ENCODE data around the gene NUAK1. TPM values are rescaled to one million over a fixed set of nuclear protein-coding genes. Genes with fewer than 3 reads are reported as not detected.

The NUAK1 gene
- total RNA-seq, 1 experiment from 2014 or later: 7.4 TPM

GRCh38 chr12:106081606-106082005, 57.1 kb downstream of the NUAK1 start (continued):
- TF ChIP-seq, protein P1, sequence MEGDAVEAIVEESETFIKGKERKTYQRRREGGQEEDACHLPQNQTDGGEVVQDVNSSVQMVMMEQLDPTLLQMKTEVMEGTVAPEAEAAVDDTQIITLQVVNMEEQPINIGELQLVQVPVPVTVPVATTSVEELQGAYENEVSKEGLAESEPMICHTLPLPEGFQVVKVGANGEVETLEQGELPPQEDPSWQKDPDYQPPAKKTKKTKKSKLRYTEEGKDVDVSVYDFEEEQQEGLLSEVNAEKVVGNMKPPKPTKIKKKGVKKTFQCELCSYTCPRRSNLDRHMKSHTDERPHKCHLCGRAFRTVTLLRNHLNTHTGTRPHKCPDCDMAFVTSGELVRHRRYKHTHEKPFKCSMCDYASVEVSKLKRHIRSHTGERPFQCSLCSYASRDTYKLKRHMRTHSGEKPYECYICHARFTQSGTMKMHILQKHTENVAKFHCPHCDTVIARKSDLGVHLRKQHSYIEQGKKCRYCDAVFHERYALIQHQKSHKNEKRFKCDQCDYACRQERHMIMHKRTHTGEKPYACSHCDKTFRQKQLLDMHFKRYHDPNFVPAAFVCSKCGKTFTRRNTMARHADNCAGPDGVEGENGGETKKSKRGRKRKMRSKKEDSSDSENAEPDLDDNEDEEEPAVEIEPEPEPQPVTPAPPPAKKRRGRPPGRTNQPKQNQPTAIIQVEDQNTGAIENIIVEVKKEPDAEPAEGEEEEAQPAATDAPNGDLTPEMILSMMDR (IDR thresholded peaks at IDR 0.05 in 2 of 3, conservative IDR thresholded peaks at IDR 0.05 in 1 of 3; ENCODE audit: borderline replicate concordance in 1 of 3, insufficient read depth in 1 of 3, low read depth in 2 of 3, low read length in 2 of 3): no peak
- TF ChIP-seq YY1 (IDR thresholded peaks at IDR 0.05; ENCODE audit: extremely low read depth, insufficient replicate concordance, low read depth, low read length) (no peak), ZFX (IDR thresholded peaks at IDR 0.05) (no peak), POLR2A (IDR thresholded peaks at IDR 0.05; ENCODE audit: borderline replicate concordance, extremely low read depth, insufficient read depth, insufficient read length) (no peak), ELF1 (IDR thresholded peaks at IDR 0.05; ENCODE audit: borderline replicate concordance, low read depth) (no peak)

GRCh38 chr12:106080791-106081170, 58.0 kb downstream of the NUAK1 start:
- no TSS peak for BruUV-seq (replicated peaks)
- no peak for TF ChIP-seq SIN3A (IDR thresholded peaks at IDR 0.05; ENCODE audit: low read depth)
- no peak for TF ChIP-seq EZH2 (IDR thresholded peaks at IDR 0.05)
- TF ChIP-seq YY1 (IDR thresholded peaks at IDR 0.05; ENCODE audit: extremely low read depth, insufficient replicate concordance, low read depth, low read length): no peak
- no peak for TF ChIP-seq MAX (IDR thresholded peaks at IDR 0.05)
- TF ChIP-seq POLR2A (IDR thresholded peaks at IDR 0.05; ENCODE audit: borderline replicate concordance, extremely low read depth, insufficient read depth, insufficient read length): no peak
- no peak for TF ChIP-seq TCF7L2 (IDR thresholded peaks at IDR 0.05; ENCODE audit: borderline replicate concordance, extremely low read depth, insufficient read depth, insufficient read length)
- no peak for TF ChIP-seq SP1 (IDR thresholded peaks at IDR 0.05; ENCODE audit: low read depth)
- TF ChIP-seq POLR2AphosphoS5 (IDR thresholded peaks at IDR 0.05; ENCODE audit: low read depth, low read length): no peak
- TF ChIP-seq ATF3 (IDR thresholded peaks at IDR 0.05): no peak
- no peak for TF ChIP-seq JUND (IDR thresholded peaks at IDR 0.05)
- no peak for TF ChIP-seq ZBTB33 (IDR thresholded peaks at IDR 0.05; ENCODE audit: extremely low read depth, insufficient replicate concordance, low read length)
- TF ChIP-seq EGR1 (IDR thresholded peaks at IDR 0.05; ENCODE audit: low read depth): no peak
- no peak for TF ChIP-seq ZNF274 (IDR thresholded peaks at IDR 0.05; ENCODE audit: low read depth, low read length)
- TF ChIP-seq ZFX (IDR thresholded peaks at IDR 0.05): no peak
- TF ChIP-seq ELF1 (IDR thresholded peaks at IDR 0.05; ENCODE audit: borderline replicate concordance, low read depth): no peak
- no peak for TF ChIP-seq CBX3 (IDR thresholded peaks at IDR 0.05; ENCODE audit: low read depth)
- no peak for TF ChIP-seq CEBPB (IDR thresholded peaks at IDR 0.05; ENCODE audit: low read depth)
- TF ChIP-seq FOSL1 (IDR thresholded peaks at IDR 0.05; ENCODE audit: low read depth): no peak

More at GRCh38 chr12:106080791-106081170, 58.0 kb downstream of the NUAK1 start:
- DNase-seq (ENCODE audit: low read depth, low spot score) (no peak), ATAC-seq (no peak)
- Histone ChIP-seq H3K4me2 (ENCODE audit: low read length) (no peak overlapping the region), H2AFZ (ENCODE audit: low read depth, low read length, poor library complexity, severe bottlenecking) (no peak overlapping the region), H3K9ac (ENCODE audit: low read length) (no peak overlapping the region), H3K79me2 (ENCODE audit: insufficient read depth, low read length) (no peaks in the 10 kb centered on the region), H3K27me3 (ENCODE audit: insufficient read depth, low read length) (no peaks in the 10 kb centered on the region), H3K9me2 (ENCODE audit: insufficient read depth) (no peaks in the 10 kb centered on the region), H3K4me1 (ENCODE audit: control insufficient read depth in 1 of 2, insufficient read depth in 2 of 2, low read length in 2 of 2) (peaks cover 18 to 27% of the 10 kb centered on the region in 2 experiments), H3K36me3 (ENCODE audit: control insufficient read depth in 1 of 2, insufficient read depth in 2 of 2, low read length in 2 of 2) (no peaks in the 10 kb centered on the region), H3K27ac (ENCODE audit: low read depth, low read length) (no peak overlapping the region), H4K20me1 (ENCODE audit: insufficient read depth) (no peaks in the 10 kb centered on the region), H3K9me3 (ENCODE audit: control insufficient read depth in 1 of 2, insufficient read depth in 1 of 2, low read depth in 1 of 2, low read length in 2 of 2) (no peaks in the 10 kb centered on the region), H3K4me3 (replicated peaks in 1 of 2; ENCODE audit: low read depth in 1 of 2, low read length in 2 of 2) (no peak overlapping the region)
- ChIA-PET RAD21 (ENCODE audit: low non-redundant PET in 1 of 2, low total read pairs in 2 of 2, uncharacterized antibody in 2 of 2, unreplicated experiment in 2 of 2) (no interaction called here), POLR2A (no interaction called here), CTCF (no interaction called here)
- intact Hi-C loops (cut with micrococcal nuclease): no loop called here

All from HCT116 (cell line).